ENCODE measurements around the gene HSBP1L1.

- TF ChIP-seq CTCF (IDR thresholded peaks at IDR 0.05; ENCODE audit: insufficient read depth, low read length, poor library complexity, severe bottlenecking): no peak
- no peak for TF ChIP-seq EZH2phosphoT487 (conservative IDR thresholded peaks at IDR 0.05; ENCODE audit: low read length)
These were observed 37.5 kb upstream of the HSBP1L1 start for GRCh38 chr18:79926715-79927606.

Data from SU-DHL-6 (cell line).